GM19468 (cell line): ENCODE data around the gene NCKAP5.
"Not testable (repeated sequence)": the region's sequence is repeated elsewhere in the genome, so short reads cannot be mapped to it uniquely, and the experiment has no call there.

Source experiments
- ATAC-seq: cut with Tn5 transposase; IDR thresholded peaks from one replicate; pipeline ENCODE4 v1.9.1; 2021; ENCODE audit warnings: mild to moderate bottlenecking, moderate library complexity, moderate number of reproducible peaks; ENCODE audit not compliant: unreplicated experiment; ENCODE audit errors: extremely low read depth

The NCKAP5 gene

GRCh38 chr2:133525613-133526529 lies 42.4 kb downstream of the NCKAP5 start:
- no peak for ATAC-seq

- no peak for ATAC-seq
These were observed 43.2 kb downstream of the NCKAP5 start for GRCh38 chr2:133525090-133525489.

DNA sequence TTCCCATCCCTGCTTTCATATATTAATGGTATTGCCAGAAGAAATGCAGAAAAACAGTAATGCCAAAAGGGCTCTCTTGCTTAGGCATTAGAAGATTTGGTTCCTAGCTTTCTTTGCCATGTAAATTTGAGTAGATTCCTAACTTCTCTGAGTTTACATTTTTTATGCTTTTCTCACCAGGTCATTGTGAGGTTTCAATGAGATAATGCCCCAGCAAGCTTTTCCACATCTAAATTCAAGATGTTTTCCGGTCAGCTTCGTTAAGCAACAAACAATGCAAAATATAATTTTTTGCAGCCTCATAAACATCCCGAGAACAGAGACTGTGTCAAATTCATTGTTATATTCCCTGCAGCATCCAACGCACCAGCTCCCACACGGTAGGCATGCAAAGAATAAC lies 44.9 kb downstream of the NCKAP5 start:
- ATAC-seq = no peak

- ATAC-seq = no peak
These were observed 46.1 kb downstream of the NCKAP5 start for GRCh38 chr2:133522204-133522603.

DNA sequence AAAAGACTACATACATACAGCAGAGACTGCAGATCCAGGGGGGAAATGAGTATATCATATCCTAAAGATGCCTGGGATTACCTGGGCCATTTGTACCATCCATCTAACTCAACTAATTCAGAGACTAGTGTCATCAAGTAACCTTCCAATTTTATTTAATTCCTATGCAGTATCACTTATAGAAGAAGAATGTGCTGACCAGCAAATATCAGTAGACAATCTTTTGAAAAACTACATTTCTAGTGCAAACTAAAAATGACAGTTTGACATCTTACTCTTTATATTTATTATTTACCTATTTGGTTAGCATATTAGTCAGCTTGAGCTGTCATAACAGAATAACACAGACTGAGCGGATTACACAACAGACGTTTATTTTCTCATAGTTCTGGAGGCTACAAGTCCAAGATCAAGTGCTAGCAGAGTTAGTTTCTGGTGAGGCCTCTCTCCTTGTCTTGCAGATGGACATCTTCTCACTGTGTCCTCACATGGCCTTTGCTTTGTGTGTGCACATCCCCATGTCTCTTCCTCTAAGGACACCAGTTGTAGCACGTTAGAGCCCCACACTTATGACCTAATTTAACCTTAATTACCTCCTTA lies 47.0 kb downstream of the NCKAP5 start:
- ATAC-seq = no peak

- not testable (repeated sequence) for ATAC-seq
These were observed 48.6 kb downstream of the NCKAP5 start for GRCh38 chr2:133519677-133520076.

DNA sequence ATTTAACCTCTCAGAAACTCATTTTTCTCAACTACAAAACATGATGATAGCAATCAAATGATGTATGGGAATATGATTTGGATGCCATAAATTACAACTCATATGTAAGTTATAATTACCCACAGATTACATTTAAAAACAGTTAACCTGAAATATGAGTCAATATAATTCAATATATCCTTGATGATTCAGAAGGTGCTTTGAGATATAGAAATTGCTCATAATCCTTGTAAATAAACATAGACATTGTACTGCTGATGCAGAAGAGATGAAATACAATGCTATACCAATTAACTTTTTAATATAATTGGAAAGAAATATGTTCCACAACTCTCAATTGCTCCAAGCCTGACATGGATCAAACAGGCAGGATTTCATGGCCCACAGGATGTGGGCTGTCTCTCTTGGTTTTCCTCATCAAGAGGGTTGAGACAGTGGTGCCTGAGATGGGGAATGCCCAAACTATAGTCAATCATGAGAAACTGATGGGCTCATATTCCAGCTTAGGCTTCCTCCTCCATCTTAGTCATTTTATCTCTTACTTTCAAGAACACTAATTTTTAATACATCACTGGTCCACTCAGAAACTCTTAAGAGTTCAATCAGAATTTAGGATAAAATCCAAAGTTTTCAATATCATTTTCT lies 49.4 kb downstream of the NCKAP5 start:
- no peak for ATAC-seq

DNA sequence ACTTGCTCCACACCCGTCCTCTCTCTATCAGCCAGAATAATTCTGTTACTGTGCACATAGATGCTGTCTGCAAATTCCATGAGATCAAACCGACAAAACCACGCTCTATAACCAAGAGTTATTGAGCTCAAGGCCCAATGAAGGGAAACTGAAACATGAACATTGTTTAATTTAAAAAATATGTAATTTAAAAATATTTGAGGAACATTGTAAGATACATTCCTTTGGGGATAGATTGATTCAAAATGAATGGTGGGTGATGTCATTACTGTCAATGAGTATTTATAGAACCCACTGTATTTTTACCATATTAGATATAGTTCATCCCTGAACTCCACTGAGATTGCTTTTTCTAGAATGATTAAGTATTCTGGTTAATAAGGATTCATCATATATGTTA lies 50.4 kb downstream of the NCKAP5 start:
- no peak for ATAC-seq

DNA sequence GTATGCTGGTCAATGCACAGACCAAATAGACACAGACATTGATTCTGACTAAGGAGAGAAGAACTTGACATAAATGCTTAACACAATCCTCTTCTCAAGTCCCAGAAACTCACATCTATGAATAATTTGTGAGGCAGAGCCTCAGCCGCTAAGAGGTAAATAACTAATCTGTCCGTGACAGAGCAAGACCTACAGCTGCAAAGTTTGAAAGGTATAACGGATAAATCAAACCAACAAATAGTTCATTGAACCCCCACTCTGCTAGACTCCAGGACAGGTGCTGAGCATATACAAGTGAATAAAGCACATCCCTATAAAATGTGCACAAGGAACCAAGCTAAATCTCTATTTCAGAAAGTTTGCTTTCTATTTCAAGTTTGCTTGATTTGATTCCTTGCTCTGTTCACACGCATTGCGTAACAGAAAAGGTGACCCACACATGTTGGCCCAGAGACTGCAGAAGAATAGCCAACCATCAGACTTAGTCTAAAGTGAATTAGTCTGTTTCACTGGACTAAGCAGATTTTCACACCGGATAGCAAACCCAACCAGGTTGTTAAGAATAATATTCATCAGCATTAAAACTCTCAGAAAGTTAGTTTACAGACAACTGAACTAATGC lies 51.7 kb downstream of the NCKAP5 start:
- no peak for ATAC-seq

DNA sequence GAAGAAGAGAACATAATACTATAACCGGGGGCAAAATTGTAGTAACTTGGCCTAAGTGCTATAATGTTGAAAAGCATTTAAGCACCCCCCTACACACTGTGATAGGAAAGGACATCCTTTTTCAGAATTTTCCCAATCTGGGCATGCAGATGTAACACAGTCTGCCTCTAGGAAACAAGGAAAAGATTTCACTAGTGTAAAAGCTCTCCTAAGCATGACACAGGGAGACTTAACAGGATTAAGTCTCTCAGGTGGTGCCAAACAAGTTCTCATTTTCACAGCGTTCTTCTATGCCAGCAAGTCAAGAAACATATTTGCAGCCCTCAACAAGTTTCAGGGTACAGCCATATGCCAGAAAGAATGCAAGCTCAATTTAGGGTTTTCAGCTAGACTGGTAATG lies 53.0 kb downstream of the NCKAP5 start:
- ATAC-seq = no peak

DNA sequence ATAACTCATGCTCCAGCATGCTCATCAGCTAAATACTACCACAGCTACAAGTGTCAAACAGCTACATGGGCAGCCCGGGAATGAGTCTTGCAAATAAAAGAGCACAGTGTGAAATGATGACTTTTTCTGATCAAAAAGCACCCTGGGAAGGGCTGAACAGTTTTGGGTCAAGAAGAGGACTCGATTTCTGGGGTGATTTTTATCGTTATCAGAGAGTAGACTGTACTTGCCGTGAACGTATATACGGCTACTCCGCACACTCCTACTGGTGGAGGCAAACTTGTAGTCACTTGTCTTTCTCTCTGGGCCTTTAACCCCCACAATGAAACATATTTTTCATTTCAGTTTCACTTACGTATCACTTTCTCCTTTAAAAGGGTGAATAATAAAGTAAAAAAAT lies 54.4 kb downstream of the NCKAP5 start:
- no peak for ATAC-seq

- no peak for ATAC-seq
These were observed 56.1 kb downstream of the NCKAP5 start for GRCh38 chr2:133512121-133512520.

GRCh38 chr2:133511679-133512078 lies 56.6 kb downstream of the NCKAP5 start:
- no peak for ATAC-seq

GRCh38 chr2:133509777-133510176 lies 58.5 kb downstream of the NCKAP5 start:
- no peak for ATAC-seq

GRCh38 chr2:133508546-133509165 lies 59.6 kb downstream of the NCKAP5 start:
- ATAC-seq = no peak

GRCh38 chr2:133506996-133507395 lies 61.3 kb downstream of the NCKAP5 start:
- ATAC-seq = no peak

DNA sequence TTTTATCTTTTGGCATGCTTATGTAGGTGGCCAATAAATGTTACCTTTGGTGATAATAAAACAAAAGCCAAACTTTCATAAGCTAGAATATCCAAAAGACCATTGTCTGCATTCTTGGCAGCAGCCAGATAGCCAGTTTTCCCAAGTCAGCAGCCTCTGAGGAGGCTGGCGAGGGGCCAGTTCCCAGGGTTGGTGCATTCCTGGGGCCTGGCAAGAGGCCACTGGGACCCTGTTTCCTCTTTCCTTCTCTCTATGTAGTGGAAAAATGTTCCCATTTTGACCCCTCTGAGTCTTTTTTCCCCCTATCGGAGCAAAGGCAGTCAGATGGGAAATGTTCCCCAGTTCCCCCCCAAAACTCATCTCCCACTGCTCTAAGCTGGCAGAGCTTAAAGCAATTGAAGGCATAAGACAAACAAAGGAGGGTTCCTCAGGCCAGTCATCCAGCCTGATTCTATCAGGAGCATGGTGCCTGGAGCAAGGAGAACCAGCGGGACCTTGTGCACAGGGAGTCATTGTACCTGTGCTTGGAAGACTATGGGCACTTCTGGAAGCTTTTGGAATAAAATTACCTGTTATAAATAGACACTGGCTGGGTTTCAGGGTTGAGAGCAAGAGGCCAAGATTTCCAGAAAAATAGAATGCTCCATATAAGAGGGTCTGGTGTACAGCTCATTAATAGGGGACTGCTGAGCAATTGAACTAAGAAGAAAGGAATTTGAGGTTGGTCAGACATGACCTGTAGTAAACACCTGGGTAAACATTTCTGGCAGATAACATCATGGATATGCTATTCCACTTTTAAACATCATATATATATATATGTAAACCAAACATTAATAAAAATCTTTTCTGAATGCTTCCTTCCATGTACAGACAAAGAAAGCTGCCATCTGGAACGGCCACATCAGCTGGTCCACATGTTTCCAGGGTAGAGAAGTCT lies 63.4 kb downstream of the NCKAP5 start:
- ATAC-seq = no peak

DNA sequence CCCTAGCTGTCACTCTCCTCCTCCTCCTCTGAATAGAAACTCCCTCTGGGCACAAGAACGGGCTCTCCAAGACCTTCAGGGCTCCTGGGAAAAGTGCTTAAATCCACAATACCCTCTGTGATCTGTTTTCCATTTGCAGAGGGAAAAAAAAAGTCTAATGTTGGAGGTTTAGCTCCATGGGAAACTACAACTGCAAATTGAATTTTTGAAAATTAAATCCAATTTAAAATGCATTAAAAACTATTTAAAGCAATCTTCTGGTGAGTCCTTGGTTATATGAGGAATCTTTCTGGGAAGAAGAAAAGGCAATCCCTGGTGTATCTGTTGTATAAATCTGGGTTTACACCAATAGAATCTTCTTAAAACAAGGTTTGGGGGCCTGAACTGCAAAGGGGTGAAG lies 64.3 kb downstream of the NCKAP5 start:
- no peak for ATAC-seq

DNA sequence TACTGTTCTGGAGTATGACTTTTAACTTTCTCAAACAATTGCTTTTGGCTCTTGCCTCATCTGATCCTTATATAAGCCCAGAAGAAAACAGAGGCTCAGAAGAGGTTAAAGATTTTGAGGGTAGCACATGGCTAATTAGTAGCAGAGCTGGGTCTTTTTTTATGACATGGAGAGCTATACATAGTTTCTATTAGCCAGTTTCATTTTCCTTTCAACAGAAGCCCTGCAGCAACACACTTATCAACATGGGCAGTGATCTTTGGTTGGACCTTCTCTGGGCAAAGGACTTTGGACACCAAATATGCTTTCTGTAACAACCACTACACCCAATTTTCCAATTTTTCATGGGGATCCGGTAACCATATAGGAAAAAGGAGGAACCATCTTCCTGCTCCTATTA lies 64.9 kb downstream of the NCKAP5 start:
- peak; percentile 75 for ATAC-seq
